ENCODE measurements around the gene SAXO2. TPM values are rescaled to one million over a fixed set of nuclear protein-coding genes. Genes with fewer than 3 reads are reported as not detected.

Gene SAXO2
- total and polyA plus RNA-seq, 2 experiments from 2014 or later: 0.73 to 10.1 TPM

- no peak for TF ChIP-seq ZNF462 (CRISPR knock-in tag; IDR thresholded peaks at IDR 0.05)
- TF ChIP-seq NANOG (IDR thresholded peaks at IDR 0.05; ENCODE audit: borderline replicate concordance): no peak
- TF ChIP-seq ETS1 (IDR thresholded peaks at IDR 0.05): no peak
- no peak for TF ChIP-seq CTCF (conservative IDR thresholded peaks at IDR 0.05; ENCODE audit: low read depth in 2 of 2)
- TF ChIP-seq JUNB (IDR thresholded peaks at IDR 0.05; ENCODE audit: unreplicated experiment): no peak
- no peak for TF ChIP-seq CREB1 (CRISPR knock-in tag; IDR thresholded peaks at IDR 0.05; ENCODE audit: low read depth)
- no peak for TF ChIP-seq EZH2phosphoT487 (IDR thresholded peaks at IDR 0.05; ENCODE audit: unreplicated experiment)
- TF ChIP-seq STAT1 (IDR thresholded peaks at IDR 0.05; ENCODE audit: unreplicated experiment): no peak
- no peak for TF ChIP-seq ZNF331 (CRISPR knock-in tag; IDR thresholded peaks at IDR 0.05; ENCODE audit: low read depth)
- TF ChIP-seq POLR2AphosphoS5 (IDR thresholded peaks at IDR 0.05; ENCODE audit: low read depth): no peak
- no peak for TF ChIP-seq ZNF114 (CRISPR knock-in tag; IDR thresholded peaks at IDR 0.05)
- no peak for TF ChIP-seq EZH2 (IDR thresholded peaks at IDR 0.05; ENCODE audit: low read depth, unreplicated experiment)
Measured at GRCh38 chr15:82303956-82304777, 41.5 kb downstream of the SAXO2 start (continued).

All from GM23338 (cell line).